Heart left ventricle (tissue), 16 donors: ENCODE results near the gene ACKR3. TPM values are rescaled to one million over a fixed set of nuclear protein-coding genes. Genes with fewer than 3 reads are reported as not detected.

Source experiments
- ATAC-seq, 4 donors: fragments of 200-7000 bp; cut with Tn5 transposase; one replicate each; pipeline ENCODE4 v1.9.1; 2020 to 2022; ENCODE audit warnings: moderate library complexity in 4 of 4, mild to moderate bottlenecking in 3 of 4, moderate number of reproducible peaks in 1 of 4
- DNase-seq, 5 donors: peaks; one replicate each; pipeline ENCODE4 v3.0.0-alpha.2; 2020
- H3K27ac ChIP-seq, 12 donors: fragments of 200-600 bp; sonication (generic) in 4 of 12; one replicate each; pipeline versions ENCODE4 v1.5.0 to v1.8.0; 2016 to 2022; ENCODE audit warnings: mild to moderate bottlenecking in 2 of 12
- H3K27me3 ChIP-seq, 9 donors: fragments of 200-600 bp; sonication (generic) in 2 of 9; one replicate each; pipeline versions ENCODE4 v1.5.1 to v1.8.0; 2016 to 2022; ENCODE audit warnings: mild to moderate bottlenecking in 3 of 9
- H3K36me3 ChIP-seq, 9 donors: fragments of 200-600 bp; sonication (generic) in 2 of 9; one replicate each; pipeline versions ENCODE4 v1.5.0 to v1.8.0; 2018 to 2022; ENCODE audit warnings: mild to moderate bottlenecking in 2 of 9
- H3K4me1 ChIP-seq, 12 donors: fragments of 200-600 bp; sonication (generic) in 4 of 12; one replicate each; pipeline versions ENCODE4 v1.5.0 to v1.8.0; 2016 to 2022; ENCODE audit warnings: mild to moderate bottlenecking in 3 of 12
- H3K4me3 ChIP-seq, 12 donors: fragments of 200-600 bp; sonication (generic) in 4 of 12; one replicate each; pipeline versions ENCODE4 v1.5.0 to v1.8.0; 2017 to 2022; ENCODE audit warnings: mild to moderate bottlenecking in 9 of 12, moderate library complexity in 4 of 12
- H3K9me3 ChIP-seq, 12 donors: fragments of 200-600 bp; sonication (generic) in 4 of 12; one replicate each; pipeline versions ENCODE4 v1.5.0 to v1.8.0; 2016 to 2022; ENCODE audit warnings: mild to moderate bottlenecking in 1 of 12
- POLR2A ChIP-seq, 2 donors: fragments of 450-650 bp; IDR thresholded peaks; one replicate each; pipeline ENCODE4 v1.6.1; 2017; ENCODE audit warnings: antibody characterized with exemption in 2 of 2, mild to moderate bottlenecking in 2 of 2, moderate library complexity in 2 of 2
- WGBS, 4 donors: extraction: QIAGEN DNeasy Blood & Tissue Kit in 2 of 4; methylation state at CpG; one replicate each; pipeline versions ENCODE4 v1.1.5 to v1.1.7; 2013 to 2018; 5-methylcytosine and 5-hydroxymethylcytosine counted together
- intact Hi-C, 10 donors: fragments of 100-400 bp; cut with DNase I; formaldehyde crosslinking; loops; one replicate each; pipeline versions ENCODE4 v1.11.1 to v1.14.2; 2022
- polyA plus RNA-seq, 2 donors: library from polyadenylated mRNA; stranded (reverse); fragments of 200-250 nt; gene quantifications; one replicate each; pipeline ENCODE4 v1.2.3, GENCODE V29; 2013
- total RNA-seq, 9 donors: library from RNA; depleted of rRNA in 2 of 9; stranded (reverse); fragments of >200 nt in 2 of 9; fragmentation: NEBNext Ultra II Directional in 3 of 9; extraction: Animal tissue kit (Norgen Biotek cat#: 25700) in 3 of 9; gene quantifications; one replicate each; pipeline versions ENCODE4 v1.1.0 to v1.2.4, GENCODE V29; 2016 to 2023
- TF ChIP-seq, protein P1 (sequence below), 12 donors: fragments of 200-600 bp; sonication (generic) in 4 of 12; IDR thresholded peaks; one replicate each; pipeline versions ENCODE4 v1.5.0 to v1.8.0; 2018 to 2022; ENCODE audit warnings: antibody characterized with exemption in 12 of 12, mild to moderate bottlenecking in 5 of 12
- donor health status: ischemic (EF 13 %, LVEDD 7.1; RV severe dilation, severe dysfunction).
- donor health status: healthy with polysubstance abuse.
- donor health status: DM: no; HTN: yes; CAD: no.
- donor health status: DM: no; HTN: no; CAD: no.
- donor health status: ischemic (EF 25% LVEDD 6.9; RV normal size, moderate dysfunction).
- donor health status: ischemic (EF 25% LVEDD 5.7; RV mildly dilated, moderate dysfunction).
- donor health status: healthy.
- donor health status: DM: yes; HTN: yes; CAD: no.
- donor health status: ischemic (EF 35%, LVEDD 5.7; RV mildly dilated, moderate dysfunction).
- donor health status: nonischemic (EF 11% LVEDD 7.7; RV severe dilation, severe dysfunction).
- donor health status: DM: yes; HTN: yes; CAD: no.
- donor health status: PGD.
- donor health status: ischemic (EF 29% LVEDD 5.4; RV normal size, mild dysfunction).
- donor health status: nonischemic (EF 23%, LVEDD 6.1; RV moderate dilation, normal function).

Gene ACKR3
- total and polyA plus RNA-seq, 11 donors, result 12.8 to 56.3 (median 29.8) TPM

DNA sequence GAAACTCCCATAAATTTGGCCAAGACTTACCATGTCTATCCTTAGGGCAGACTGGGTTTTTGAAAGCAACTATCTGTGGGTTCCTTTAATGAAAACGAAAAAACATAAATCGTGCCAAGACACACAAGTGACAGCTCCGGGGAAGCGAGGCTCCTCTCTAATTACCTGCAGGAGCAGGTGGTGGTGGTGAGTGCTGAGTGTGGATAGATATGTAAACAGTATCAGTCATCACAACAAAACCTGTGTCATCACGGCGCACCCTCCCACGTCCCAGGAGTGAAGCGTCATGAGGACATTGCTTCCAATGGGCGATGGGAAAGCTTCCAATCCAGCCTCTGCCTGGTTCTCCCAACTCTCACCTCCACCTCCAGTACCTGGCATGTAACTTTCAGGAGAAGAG lies 31.3 kb downstream of the ACKR3 start:
- 80 to 90% (median 85%) methylated on average over 9 of the region's 9 CpGs for whole genome bisulfite sequencing, 4 donors
- Histone ChIP-seq H3K36me3 (no peaks in the 10 kb centered on the region), H3K9me3 (no peaks in the 10 kb centered on the region), H3K4me3 (no peak overlapping the region), H3K27ac (no peak overlapping the region), H3K27me3 (no peaks in the 10 kb centered on the region), H3K4me1 (peaks cover 0 to 27% (median 7%) of the 10 kb centered on the region in 12 donors)
- DNase-seq (peak in 1 of 5 donors; percentile 10), ATAC-seq (no peak)
- no peak for TF ChIP-seq POLR2A (IDR thresholded peaks at IDR 0.05)
- TF ChIP-seq, protein P1, sequence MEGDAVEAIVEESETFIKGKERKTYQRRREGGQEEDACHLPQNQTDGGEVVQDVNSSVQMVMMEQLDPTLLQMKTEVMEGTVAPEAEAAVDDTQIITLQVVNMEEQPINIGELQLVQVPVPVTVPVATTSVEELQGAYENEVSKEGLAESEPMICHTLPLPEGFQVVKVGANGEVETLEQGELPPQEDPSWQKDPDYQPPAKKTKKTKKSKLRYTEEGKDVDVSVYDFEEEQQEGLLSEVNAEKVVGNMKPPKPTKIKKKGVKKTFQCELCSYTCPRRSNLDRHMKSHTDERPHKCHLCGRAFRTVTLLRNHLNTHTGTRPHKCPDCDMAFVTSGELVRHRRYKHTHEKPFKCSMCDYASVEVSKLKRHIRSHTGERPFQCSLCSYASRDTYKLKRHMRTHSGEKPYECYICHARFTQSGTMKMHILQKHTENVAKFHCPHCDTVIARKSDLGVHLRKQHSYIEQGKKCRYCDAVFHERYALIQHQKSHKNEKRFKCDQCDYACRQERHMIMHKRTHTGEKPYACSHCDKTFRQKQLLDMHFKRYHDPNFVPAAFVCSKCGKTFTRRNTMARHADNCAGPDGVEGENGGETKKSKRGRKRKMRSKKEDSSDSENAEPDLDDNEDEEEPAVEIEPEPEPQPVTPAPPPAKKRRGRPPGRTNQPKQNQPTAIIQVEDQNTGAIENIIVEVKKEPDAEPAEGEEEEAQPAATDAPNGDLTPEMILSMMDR (IDR thresholded peaks at IDR 0.05), result no peak
- intact Hi-C loops, result no loop called here

DNA sequence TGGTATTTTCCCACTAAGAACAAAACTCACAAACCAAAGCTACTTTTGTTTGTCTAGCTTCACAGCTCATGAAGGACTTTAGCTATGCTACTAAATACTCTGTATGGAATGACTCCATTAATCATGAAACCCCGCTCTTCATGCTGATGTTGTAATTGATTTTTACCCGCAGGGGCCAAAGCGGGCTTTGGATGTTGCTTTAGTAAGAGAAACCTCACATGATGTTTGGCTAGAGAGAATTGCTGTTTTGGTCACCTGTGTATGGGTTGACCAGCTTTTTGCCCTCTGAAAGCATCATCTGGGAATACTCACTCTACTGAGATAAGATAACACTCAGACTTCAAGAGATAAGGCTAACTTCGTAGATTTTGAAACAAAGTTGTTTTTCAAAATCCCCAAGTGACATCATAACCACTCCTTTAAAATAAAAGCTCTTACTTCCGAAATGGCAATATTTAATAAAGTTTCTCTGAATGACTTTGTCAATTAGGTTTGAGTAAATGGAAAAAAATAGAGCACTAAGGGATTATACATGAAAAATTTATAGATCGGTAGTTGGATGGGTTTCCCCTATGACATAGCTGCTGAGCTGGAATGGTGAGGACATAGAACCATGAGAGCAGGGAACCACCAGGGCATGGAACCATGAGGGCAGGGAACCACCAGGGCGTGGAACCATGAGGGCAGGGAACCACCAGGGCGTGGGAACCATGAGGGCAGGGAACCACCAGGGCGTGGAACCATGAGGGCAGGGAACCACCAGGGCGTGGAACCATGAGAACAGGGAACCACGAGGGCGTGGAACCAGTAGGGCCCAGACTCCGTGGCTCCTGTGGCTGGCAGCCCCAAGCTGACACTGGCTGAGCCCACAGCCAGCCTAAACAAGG lies 31.9 kb downstream of the ACKR3 start:
- WGBS, 4 donors, result 86 to 91% (median 88%) methylated on average over 13 of the region's 13 CpGs
- no peak overlapping the region for H3K27ac ChIP-seq
- ATAC-seq, result no peak
- H3K9me3 ChIP-seq, result no peaks in the 10 kb centered on the region
- TF ChIP-seq POLR2A (IDR thresholded peaks at IDR 0.05), result no peak
- TF ChIP-seq, protein P1 (IDR thresholded peaks at IDR 0.05), result no peak
- DNase-seq, result no peak
- intact Hi-C loops, result no loop called here
- H3K36me3 ChIP-seq, result no peaks in the 10 kb centered on the region
- no peak overlapping the region for H3K4me3 ChIP-seq
- H3K27me3 ChIP-seq, result no peaks in the 10 kb centered on the region
- peaks cover 0 to 27% (median 7%) of the 10 kb centered on the region in 12 donors for H3K4me1 ChIP-seq

DNA sequence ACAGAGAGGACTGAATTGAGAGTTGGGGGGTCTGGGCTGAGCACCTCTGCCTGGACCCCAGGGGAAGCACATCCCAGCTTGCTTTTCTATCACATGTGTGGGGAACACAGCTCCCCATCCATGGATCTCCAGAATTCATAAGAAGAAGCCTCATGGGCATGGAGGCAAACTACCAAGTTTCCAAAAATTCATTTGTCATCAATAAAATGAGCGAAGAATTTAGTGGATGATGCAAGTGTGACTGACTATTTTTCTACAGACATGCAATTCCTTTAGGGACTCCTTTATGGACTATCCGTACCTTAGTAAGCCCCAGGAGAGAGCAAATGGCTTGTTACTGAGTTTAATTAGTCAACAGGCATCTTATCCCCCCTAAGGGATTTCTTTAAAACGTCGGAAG lies 33.1 kb downstream of the ACKR3 start:
- WGBS, 4 donors, result 73 to 92% (median 88%) methylated on average over 4 of the region's 4 CpGs
- Histone ChIP-seq H3K4me3 (no peak overlapping the region), H3K9me3 (no peaks in the 10 kb centered on the region), H3K4me1 (peaks cover 0 to 18% (median 7%) of the 10 kb centered on the region in 12 donors), H3K36me3 (no peaks in the 10 kb centered on the region), H3K27ac (no peak overlapping the region), H3K27me3 (no peaks in the 10 kb centered on the region)
- ATAC-seq (no peak), DNase-seq (no peak)
- TF ChIP-seq POLR2A (IDR thresholded peaks at IDR 0.05), result no peak
- TF ChIP-seq, protein P1 (IDR thresholded peaks at IDR 0.05), result no peak
- intact Hi-C loops, result no loop called here

DNA sequence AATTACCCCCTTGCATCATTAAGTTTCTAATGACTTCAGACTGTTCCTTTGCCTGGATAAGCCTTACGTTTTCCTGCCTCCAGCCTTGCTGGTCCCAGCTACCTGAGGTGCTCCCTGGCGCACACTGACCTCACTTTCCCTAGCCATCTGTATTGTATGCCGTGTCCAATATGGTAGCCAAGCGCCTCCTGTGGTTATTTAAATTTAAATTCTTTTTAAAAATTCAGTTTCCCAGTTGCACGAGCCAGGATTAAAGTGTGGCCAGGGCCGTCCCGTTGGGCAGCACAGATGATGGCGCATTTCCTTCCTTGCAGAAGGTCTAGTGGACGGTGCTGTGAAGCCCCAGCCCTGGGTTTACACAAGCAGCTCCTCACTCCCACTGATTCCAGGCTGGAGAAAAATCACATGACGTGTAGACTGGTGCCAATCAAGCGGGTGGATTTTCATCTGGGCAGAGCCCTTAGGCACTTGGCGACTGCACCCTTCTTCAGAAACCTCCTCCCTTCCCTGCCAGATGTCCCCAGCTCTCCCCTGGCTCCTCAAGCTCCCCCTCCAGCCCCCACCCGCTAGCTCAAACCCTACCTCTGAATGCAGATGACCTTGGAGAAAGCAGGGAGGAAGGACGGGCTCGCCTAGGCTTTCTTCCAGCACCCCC lies 33.9 kb downstream of the ACKR3 start:
- Histone ChIP-seq H3K27me3 (no peaks in the 10 kb centered on the region), H3K27ac (no peak overlapping the region), H3K36me3 (no peaks in the 10 kb centered on the region), H3K4me1 (peaks cover 0 to 15% (median 3%) of the 10 kb centered on the region in 12 donors), H3K9me3 (no peaks in the 10 kb centered on the region), H3K4me3 (no peak overlapping the region)
- no peak for TF ChIP-seq POLR2A (IDR thresholded peaks at IDR 0.05)
- TF ChIP-seq, protein P1 (IDR thresholded peaks at IDR 0.05), result no peak
- WGBS, 4 donors, result 86 to 90% (median 88%) methylated on average over 15 of the region's 15 CpGs
- DNase-seq (no peak), ATAC-seq (no peak)
- intact Hi-C loops, result no loop called here
